OCI-LY1 (cell line): ENCODE measurements around the gene CA9.

Experiments
- CTCF ChIP-seq: fragments of 200-600 bp; sonication (generic), shearing (Covaris generic); IDR thresholded peaks from 2 replicates; pipeline ENCODE4 v1.5.1; 2017; ENCODE audit warnings: mild to moderate bottlenecking, antibody characterized with exemption, low read length, moderate library complexity, mixed read lengths
- EZH2 ChIP-seq: fragments of 200-600 bp; sonication (generic), shearing (Covaris generic); IDR thresholded peaks from 2 replicates; pipeline ENCODE4 v1.8.0; 2017; ENCODE audit warnings: borderline replicate concordance, mixed run types, mild to moderate bottlenecking, antibody characterized with exemption, low read length, moderate library complexity, mixed read lengths

- TF ChIP-seq CTCF (no peak), EZH2 (no peak)
These were observed 31.6 kb downstream of the CA9 start for GRCh38 chr9:35705372-35705771.
